ENCODE results near the gene IGF1R.

DNA sequence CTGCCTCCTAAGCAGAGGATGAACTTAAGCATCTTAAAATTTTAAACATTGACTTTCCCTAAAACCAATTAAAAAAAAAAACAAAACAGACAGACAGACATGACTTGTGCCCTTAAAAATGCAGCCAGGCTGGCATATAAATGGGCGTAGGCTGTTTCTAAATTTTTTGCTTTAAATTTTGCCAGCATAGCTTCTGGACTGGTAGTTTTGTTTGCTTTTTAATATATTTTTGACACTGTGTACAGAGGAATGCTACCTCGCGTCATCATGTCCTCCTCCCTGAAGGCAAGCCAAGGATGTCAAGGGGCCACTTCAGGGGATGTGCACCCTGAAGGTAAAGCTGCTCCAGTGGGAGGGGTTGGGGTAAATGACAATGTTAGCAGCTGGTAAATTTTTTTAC lies 224.4 kb downstream of the IGF1R start:
- TF ChIP-seq POLR2A (IDR thresholded peaks at IDR 0.05) (no peak), EP300 (IDR thresholded peaks at IDR 0.05) (no peak)
